HCEC 1CT (cell line): ENCODE measurements around the gene ANKRD11.

Source experiments
- DNase-seq: peaks from one replicate; pipeline ENCODE4 v3.0.0-alpha.2; 2017

The ANKRD11 gene

GRCh38 chr16:89506113-89506504 lies 15.7 kb upstream of the ANKRD11 start:
- no peak for DNase-seq

- peak; percentile 95 for DNase-seq
Observed at GRCh38 chr16:89505204-89506112, 15.1 kb upstream of the ANKRD11 start.

- DNase-seq, result no peak
Observed at GRCh38 chr16:89504091-89504490, 13.7 kb upstream of the ANKRD11 start.

GRCh38 chr16:89502081-89502843 lies 11.9 kb upstream of the ANKRD11 start:
- DNase-seq, result no peak

GRCh38 chr16:89499767-89500166 lies 9.4 kb upstream of the ANKRD11 start:
- no peak for DNase-seq

GRCh38 chr16:89498839-89499238 lies 8.5 kb upstream of the ANKRD11 start:
- DNase-seq, result peak; percentile 69

GRCh38 chr16:89495121-89495520 lies 4.8 kb upstream of the ANKRD11 start:
- peak; percentile 82 for DNase-seq

GRCh38 chr16:89493776-89494175 lies 3.4 kb upstream of the ANKRD11 start:
- DNase-seq, result no peak

- DNase-seq, result no peak
Observed at GRCh38 chr16:89491974-89492687, 1.8 kb upstream of the ANKRD11 start.

GRCh38 chr16:89491238-89491869 lies 993 bp upstream of the ANKRD11 start:
- DNase-seq, result no peak

- DNase-seq, result no peak
Observed at GRCh38 chr16:89489898-89490438, 393 bp downstream of the ANKRD11 start.

- peak; percentile 92 for DNase-seq
Observed at GRCh38 chr16:89489040-89489897, 1.1 kb downstream of the ANKRD11 start.

GRCh38 chr16:89485701-89486246 lies 4.6 kb downstream of the ANKRD11 start:
- no peak for DNase-seq

GRCh38 chr16:89484923-89485679 lies 5.3 kb downstream of the ANKRD11 start:
- DNase-seq, result no peak

GRCh38 chr16:89484041-89484501 lies 6.3 kb downstream of the ANKRD11 start:
- DNase-seq, result no peak

GRCh38 chr16:89482817-89483205 lies 7.5 kb downstream of the ANKRD11 start:
- DNase-seq, result no peak

GRCh38 chr16:89482150-89482816 lies 8.1 kb downstream of the ANKRD11 start:
- no peak for DNase-seq

- DNase-seq, result no peak
Observed at GRCh38 chr16:89481356-89481955, 8.9 kb downstream of the ANKRD11 start.

- DNase-seq, result peak; percentile 75
Observed at GRCh38 chr16:89478576-89479221, 11.7 kb downstream of the ANKRD11 start.
